GM12891 (cell line): ENCODE results near the gene SEMA6C.
A peak's percentile ranks its signal among the peaks of the same experiment; 100 is the strongest.

Experiments
- DNase-seq: peaks from one replicate; pipeline ENCODE4 v3.0.0; 2011; ENCODE audit warnings: low spot score; ENCODE audit not compliant: insufficient read length
- FAIRE-seq: peaks from 2 replicates; lab custom pipeline; 2011; peaks lifted over from hg19 to GRCh38; lab: Jason Lieb, UNC
- PAX5 ChIP-seq: IDR thresholded peaks from 2 replicates; pipeline ENCODE4 v1.6.1; 2011; ENCODE audit warnings: low read length, moderate library complexity, mild to moderate bottlenecking; ENCODE audit not compliant: insufficient read depth, severe bottlenecking
- POLR2A ChIP-seq: IDR thresholded peaks from 2 replicates; pipeline ENCODE4 v1.6.1; 2011; ENCODE audit warnings: low read depth, low read length, control low read depth
- POLR2AphosphoS5 ChIP-seq: IDR thresholded peaks from 2 replicates; pipeline ENCODE4 v1.6.1; 2011; ENCODE audit warnings: low read depth, low read length, control low read depth
- POU2F2 ChIP-seq: IDR thresholded peaks from 2 replicates; pipeline ENCODE4 v1.6.1; 2011; ENCODE audit warnings: low read depth, mild to moderate bottlenecking, control low read depth, low read length, moderate library complexity
- SPI1 ChIP-seq: IDR thresholded peaks from 2 replicates; pipeline ENCODE4 v1.6.1; 2011; ENCODE audit warnings: low read depth, low read length, control low read depth
- TAF1 ChIP-seq: IDR thresholded peaks from 2 replicates; pipeline ENCODE4 v1.6.1; 2011; ENCODE audit warnings: low read depth, low read length, control low read depth

Gene SEMA6C

GRCh38 chr1:151184211-151184610 lies 37.8 kb upstream of the SEMA6C start:
- FAIRE-seq (no peak), DNase-seq (no peak)
- TF ChIP-seq SPI1 (no peak), TAF1 (no peak), PAX5 (no peak), POLR2AphosphoS5 (no peak), POLR2A (no peak), POU2F2 (no peak)

- FAIRE-seq (no peak), DNase-seq (no peak)
These were observed 30.1 kb upstream of the SEMA6C start for GRCh38 chr1:151176514-151177045.

GRCh38 chr1:151175863-151176262 lies 29.4 kb upstream of the SEMA6C start, which contains the start of gene TMOD4:
Gene TMOD4, minus strand, starts transcription at chr1:151175981. Its CDS starts 1,106 bp downstream, at chr1:151174875.
- FAIRE-seq (no peak), DNase-seq (no peak)
- TF ChIP-seq TAF1 (no peak), SPI1 (peak; percentile 52), PAX5 (no peak)

More at GRCh38 chr1:151176514-151177045, 30.1 kb upstream of the SEMA6C start:
- TF ChIP-seq POLR2AphosphoS5, result no peak
- no peak for TF ChIP-seq POLR2A
- no peak for TF ChIP-seq SPI1
- no peak for TF ChIP-seq PAX5
- TF ChIP-seq POU2F2, result no peak
- TF ChIP-seq TAF1, result no peak

- no peak for TF ChIP-seq POLR2AphosphoS5
- FAIRE-seq (no peak), DNase-seq (no peak)
These were observed 28.8 kb upstream of the SEMA6C start for GRCh38 chr1:151175041-151175741.

- FAIRE-seq, result no peak
- no peak for TF ChIP-seq SPI1
- TF ChIP-seq PAX5, result no peak
- TF ChIP-seq POLR2AphosphoS5, result no peak
- TF ChIP-seq POU2F2, result no peak
- no peak for TF ChIP-seq POLR2A
- TF ChIP-seq TAF1, result no peak
- DNase-seq, result no peak
These were observed 24.8 kb upstream of the SEMA6C start for GRCh38 chr1:151171190-151171589.

GRCh38 chr1:151167116-151167515 lies 20.7 kb upstream of the SEMA6C start:
- TF ChIP-seq POU2F2 (no peak), TAF1 (no peak), POLR2A (no peak), POLR2AphosphoS5 (no peak), PAX5 (no peak), SPI1 (no peak)
- no peak for FAIRE-seq
- no peak for DNase-seq

- no peak for DNase-seq
- no peak for FAIRE-seq
- TF ChIP-seq SPI1 (no peak), POU2F2 (no peak), POLR2A (no peak), TAF1 (no peak), PAX5 (no peak), POLR2AphosphoS5 (no peak)
These were observed 20.1 kb upstream of the SEMA6C start for GRCh38 chr1:151166505-151166956.

- peak; percentile 80 for DNase-seq
- peak; percentile 94 for FAIRE-seq
- TF ChIP-seq SPI1 (peak; percentile 83), POLR2A (peak; percentile 90), POU2F2 (peak; percentile 95), TAF1 (peak; percentile 64), POLR2AphosphoS5 (peak; percentile 85), PAX5 (no peak)
These were observed 19.5 kb upstream of the SEMA6C start, which contains the start of the genes LYSMD1 and SCNM1 for GRCh38 chr1:151165738-151166504. Gene LYSMD1, minus strand, starts transcription at chr1:151165902. Its CDS starts 644 bp downstream, at chr1:151165258. Gene SCNM1, plus strand, starts transcription at chr1:151166144. Its CDS starts 9 bp downstream, at chr1:151166153.

- DNase-seq, result no peak
- no peak for TF ChIP-seq POLR2A
- no peak for TF ChIP-seq PAX5
- no peak for TF ChIP-seq TAF1
- no peak for TF ChIP-seq POU2F2
- no peak for TF ChIP-seq POLR2AphosphoS5
- no peak for TF ChIP-seq SPI1
- FAIRE-seq, result no peak
These were observed 18.9 kb upstream of the SEMA6C start for GRCh38 chr1:151165281-151165737.
